ENCODE measurements around the gene TYRO3.

TYRO3 gene

GRCh38 chr15:41621200-41622193 lies 62.5 kb downstream of the TYRO3 start:
- ATAC-seq (replicated peaks) (peak; percentile 91 to 92), DNase-seq (peak; percentile 77)
- H3K4me3 Mint-ChIP-seq, result peak overlapping the region; percentile 90 to 93
- peaks cover 5 to 15% of the 10 kb centered on the region in 2 donors for H3K4me1 Mint-ChIP-seq
- peaks cover 3 to 4% of the 10 kb centered on the region in 2 donors for H3K9me3 Mint-ChIP-seq
- peak overlapping the region; percentile 92 for H3K27ac Mint-ChIP-seq
- H3K27me3 Mint-ChIP-seq, result no peaks in the 10 kb centered on the region
- peaks cover 5 to 7% of the 10 kb centered on the region in 2 donors for H3K36me3 Mint-ChIP-seq

DNA sequence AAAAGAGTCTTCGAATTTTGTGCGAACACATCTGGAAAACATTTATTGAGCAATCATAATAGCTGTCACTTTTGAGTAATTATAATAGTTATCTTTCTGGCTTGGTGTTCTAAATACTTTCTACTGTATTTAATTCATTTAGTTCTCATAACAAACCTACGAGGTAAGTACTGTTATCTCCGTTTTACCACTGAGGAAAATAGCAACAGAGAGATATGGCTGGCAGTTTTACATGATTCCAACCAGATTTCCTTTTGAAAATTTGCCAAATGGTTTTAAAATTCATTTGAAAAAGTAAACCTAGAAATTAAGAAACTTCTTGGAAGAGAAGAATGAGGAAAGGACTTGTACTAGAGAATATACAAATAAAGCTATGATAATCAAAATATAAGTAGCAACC lies 63.9 kb downstream of the TYRO3 start:
- ATAC-seq (replicated peaks), result no peak
- DNase-seq, result no peak
- no peak overlapping the region for H3K4me3 Mint-ChIP-seq
- H3K27ac Mint-ChIP-seq, result no peak overlapping the region
- peaks cover 5 to 15% of the 10 kb centered on the region in 2 donors for H3K4me1 Mint-ChIP-seq
- H3K36me3 Mint-ChIP-seq, result peaks cover 5 to 7% of the 10 kb centered on the region in 2 donors
- H3K27me3 Mint-ChIP-seq, result no peaks in the 10 kb centered on the region
- peaks cover 3 to 4% of the 10 kb centered on the region in 2 donors for H3K9me3 Mint-ChIP-seq

- ATAC-seq (replicated peaks) (no peak), DNase-seq (no peak)
- Mint-ChIP-seq H3K4me1 (peaks cover 4 to 5% of the 10 kb centered on the region in 2 donors), H3K36me3 (no peaks in the 10 kb centered on the region), H3K9me3 (no peaks in the 10 kb centered on the region), H3K27me3 (no peaks in the 10 kb centered on the region), H3K4me3 (no peak overlapping the region), H3K27ac (no peak overlapping the region)
Observed at GRCh38 chr15:41627203-41627602, 68.2 kb downstream of the TYRO3 start.

- DNase-seq (no peak), ATAC-seq (replicated peaks) (no peak)
- Mint-ChIP-seq H3K27ac (no peak overlapping the region), H3K9me3 (no peaks in the 10 kb centered on the region), H3K4me1 (peaks cover 13 to 15% of the 10 kb centered on the region in 2 donors), H3K27me3 (no peaks in the 10 kb centered on the region), H3K4me3 (no peak overlapping the region), H3K36me3 (no peaks in the 10 kb centered on the region)
Observed at GRCh38 chr15:41629463-41629862, 70.5 kb downstream of the TYRO3 start.

- ATAC-seq (replicated peaks), result no peak
- Mint-ChIP-seq H3K27ac (no peak overlapping the region), H3K4me3 (no peak overlapping the region), H3K4me1 (peaks cover 17 to 19% of the 10 kb centered on the region in 2 donors), H3K36me3 (no peaks in the 10 kb centered on the region), H3K9me3 (no peaks in the 10 kb centered on the region), H3K27me3 (no peaks in the 10 kb centered on the region)
- no peak for DNase-seq
Observed at GRCh38 chr15:41629883-41630282, 70.9 kb downstream of the TYRO3 start.

GRCh38 chr15:41630616-41631217 lies 71.7 kb downstream of the TYRO3 start:
- DNase-seq (no peak), ATAC-seq (replicated peaks) (no peak)
- H3K27me3 Mint-ChIP-seq, result no peaks in the 10 kb centered on the region
- H3K4me1 Mint-ChIP-seq, result peaks cover 17 to 19% of the 10 kb centered on the region in 2 donors
- H3K27ac Mint-ChIP-seq, result no peak overlapping the region
- H3K9me3 Mint-ChIP-seq, result no peaks in the 10 kb centered on the region
- no peak overlapping the region for H3K4me3 Mint-ChIP-seq
- H3K36me3 Mint-ChIP-seq, result no peaks in the 10 kb centered on the region

GRCh38 chr15:41631880-41632470 lies 73.0 kb downstream of the TYRO3 start:
- Mint-ChIP-seq H3K4me1 (peaks cover 17 to 19% of the 10 kb centered on the region in 2 donors), H3K4me3 (no peak overlapping the region), H3K27me3 (no peaks in the 10 kb centered on the region), H3K9me3 (no peaks in the 10 kb centered on the region), H3K36me3 (no peaks in the 10 kb centered on the region), H3K27ac (no peak overlapping the region)
- ATAC-seq (replicated peaks) (no peak), DNase-seq (no peak)
